GM19351 (cell line): ENCODE results near the gene P4HTM.
"Not testable (repeated sequence)": the region's sequence is repeated elsewhere in the genome, so short reads cannot be mapped to it uniquely, and the experiment has no call there.

Experiments used
- ATAC-seq: cut with Tn5 transposase; IDR thresholded peaks from one replicate; pipeline ENCODE4 v1.9.1; 2021; ENCODE audit warnings: mild to moderate bottlenecking, moderate library complexity; ENCODE audit not compliant: unreplicated experiment

The P4HTM gene

DNA sequence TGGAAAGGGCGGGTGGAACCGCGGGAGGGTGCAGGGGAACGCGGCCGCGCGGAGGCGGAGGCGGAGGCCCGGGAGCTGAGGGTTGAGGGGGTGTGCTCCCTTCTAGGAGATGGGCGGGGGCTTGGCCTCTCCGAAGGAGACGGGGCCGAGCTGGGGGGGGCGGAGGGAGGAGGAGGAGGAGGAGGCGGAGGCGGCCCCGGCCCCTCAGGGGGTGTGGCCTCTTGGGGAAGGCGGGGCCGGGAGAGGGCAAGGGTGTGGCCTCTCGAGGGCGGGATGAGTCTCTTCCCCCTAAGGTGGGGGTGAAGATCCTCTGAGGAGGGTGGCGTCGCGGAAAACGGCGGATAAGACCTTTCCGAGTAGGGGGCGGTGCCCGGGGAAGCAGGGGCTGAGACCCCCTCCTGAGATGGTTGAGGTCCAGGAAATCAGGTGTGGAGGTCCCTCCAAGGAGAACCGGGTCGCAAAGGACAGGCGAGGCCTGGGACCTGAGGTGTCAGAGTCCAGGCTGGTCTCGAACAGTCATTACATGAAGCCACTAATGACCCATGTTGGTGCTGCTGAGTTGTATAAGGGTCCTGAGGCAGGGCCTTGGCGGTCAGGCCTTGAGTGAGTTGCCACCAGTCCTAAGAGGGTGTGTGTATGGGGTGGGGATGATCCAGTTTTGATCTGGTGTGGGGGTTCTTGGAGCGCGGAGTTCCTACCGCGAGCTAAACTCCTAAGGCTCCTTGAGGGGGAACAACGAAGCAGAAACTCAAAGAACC is 17.9 kb downstream of the P4HTM start:
- ATAC-seq = peak; percentile 43

DNA sequence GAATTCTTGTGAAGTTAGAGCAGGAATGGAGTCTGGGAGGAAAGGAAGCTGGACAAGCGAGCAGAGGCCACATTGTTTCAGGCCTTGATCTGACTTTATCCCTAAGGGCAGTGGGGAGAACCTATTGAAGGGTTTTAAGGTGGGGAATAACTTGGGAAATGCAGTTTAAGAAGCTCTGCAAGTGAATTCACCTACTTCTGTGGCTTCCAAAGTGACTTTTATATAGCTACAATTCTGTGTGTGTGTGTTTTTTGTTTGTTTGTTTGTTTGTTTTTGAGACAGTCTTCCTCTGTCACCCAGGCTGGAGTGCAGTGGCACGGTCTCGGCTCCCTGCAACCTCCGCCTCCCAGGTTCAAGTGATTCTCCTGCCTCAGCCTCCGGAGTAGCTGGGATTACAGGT is 18.6 kb downstream of the P4HTM start:
- ATAC-seq = not testable (repeated sequence)

DNA sequence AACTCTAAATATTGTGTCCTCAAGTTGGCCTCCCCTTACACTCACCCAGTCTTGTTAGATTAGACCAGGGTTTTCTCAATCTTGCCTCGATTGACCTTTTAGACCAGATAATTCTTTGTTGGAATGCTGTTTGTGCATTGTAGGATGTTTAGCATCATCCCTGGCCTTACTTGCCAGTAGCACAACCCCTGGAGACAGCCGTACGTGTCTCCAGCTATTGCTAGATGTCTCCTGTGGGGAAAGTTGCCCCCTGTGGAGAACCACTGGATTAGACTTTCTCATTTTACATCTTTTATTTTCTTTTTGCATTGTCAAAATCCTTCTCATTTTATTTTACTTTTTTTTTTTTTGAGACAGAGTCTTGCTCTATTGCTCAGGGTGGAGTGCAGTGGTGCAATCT is 19.4 kb downstream of the P4HTM start:
- ATAC-seq = no peak

DNA sequence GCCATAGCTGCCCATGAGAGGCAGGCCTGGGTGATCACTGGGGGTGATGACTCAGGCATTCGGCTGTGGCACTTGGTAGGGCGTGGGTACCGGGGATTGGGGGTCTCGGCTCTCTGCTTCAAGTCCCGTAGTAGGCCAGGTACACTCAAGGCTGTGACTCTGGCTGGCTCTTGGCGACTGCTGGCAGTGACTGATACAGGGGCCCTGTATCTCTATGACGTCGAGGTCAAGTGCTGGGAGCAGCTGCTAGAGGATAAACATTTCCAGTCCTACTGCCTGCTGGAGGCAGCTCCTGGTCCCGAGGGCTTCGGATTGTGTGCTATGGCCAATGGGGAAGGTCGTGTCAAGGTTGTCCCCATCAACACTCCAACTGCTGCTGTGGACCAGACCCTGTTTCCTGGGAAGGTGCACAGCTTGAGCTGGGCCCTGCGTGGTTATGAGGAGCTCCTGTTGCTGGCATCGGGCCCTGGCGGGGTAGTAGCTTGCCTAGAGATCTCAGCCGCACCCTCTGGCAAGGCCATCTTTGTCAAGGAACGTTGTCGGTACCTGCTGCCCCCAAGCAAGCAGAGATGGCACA is 22.5 kb downstream of the P4HTM start:
- no peak for ATAC-seq

DNA sequence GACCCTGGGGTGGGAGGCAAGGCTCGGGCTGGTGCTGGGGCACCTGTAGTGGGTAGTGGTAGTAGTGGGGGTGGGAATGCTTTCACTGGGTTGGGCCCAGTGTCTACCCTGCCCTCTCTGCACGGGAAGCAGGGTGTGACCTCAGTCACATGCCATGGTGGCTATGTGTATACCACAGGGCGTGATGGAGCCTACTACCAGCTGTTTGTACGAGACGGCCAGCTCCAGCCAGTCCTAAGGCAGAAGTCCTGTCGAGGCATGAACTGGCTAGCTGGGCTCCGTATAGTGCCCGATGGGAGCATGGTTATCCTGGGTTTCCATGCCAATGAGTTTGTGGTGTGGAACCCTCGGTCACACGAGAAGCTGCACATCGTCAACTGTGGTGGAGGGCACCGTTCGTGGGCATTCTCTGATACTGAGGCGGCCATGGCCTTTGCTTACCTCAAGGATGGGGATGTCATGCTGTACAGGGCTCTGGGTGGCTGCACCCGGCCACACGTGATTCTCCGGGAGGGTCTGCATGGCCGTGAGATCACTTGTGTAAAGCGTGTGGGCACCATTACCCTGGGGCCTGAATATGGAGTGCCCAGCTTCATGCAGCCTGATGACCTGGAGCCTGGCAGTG is 23.2 kb downstream of the P4HTM start:
- ATAC-seq = no peak

DNA sequence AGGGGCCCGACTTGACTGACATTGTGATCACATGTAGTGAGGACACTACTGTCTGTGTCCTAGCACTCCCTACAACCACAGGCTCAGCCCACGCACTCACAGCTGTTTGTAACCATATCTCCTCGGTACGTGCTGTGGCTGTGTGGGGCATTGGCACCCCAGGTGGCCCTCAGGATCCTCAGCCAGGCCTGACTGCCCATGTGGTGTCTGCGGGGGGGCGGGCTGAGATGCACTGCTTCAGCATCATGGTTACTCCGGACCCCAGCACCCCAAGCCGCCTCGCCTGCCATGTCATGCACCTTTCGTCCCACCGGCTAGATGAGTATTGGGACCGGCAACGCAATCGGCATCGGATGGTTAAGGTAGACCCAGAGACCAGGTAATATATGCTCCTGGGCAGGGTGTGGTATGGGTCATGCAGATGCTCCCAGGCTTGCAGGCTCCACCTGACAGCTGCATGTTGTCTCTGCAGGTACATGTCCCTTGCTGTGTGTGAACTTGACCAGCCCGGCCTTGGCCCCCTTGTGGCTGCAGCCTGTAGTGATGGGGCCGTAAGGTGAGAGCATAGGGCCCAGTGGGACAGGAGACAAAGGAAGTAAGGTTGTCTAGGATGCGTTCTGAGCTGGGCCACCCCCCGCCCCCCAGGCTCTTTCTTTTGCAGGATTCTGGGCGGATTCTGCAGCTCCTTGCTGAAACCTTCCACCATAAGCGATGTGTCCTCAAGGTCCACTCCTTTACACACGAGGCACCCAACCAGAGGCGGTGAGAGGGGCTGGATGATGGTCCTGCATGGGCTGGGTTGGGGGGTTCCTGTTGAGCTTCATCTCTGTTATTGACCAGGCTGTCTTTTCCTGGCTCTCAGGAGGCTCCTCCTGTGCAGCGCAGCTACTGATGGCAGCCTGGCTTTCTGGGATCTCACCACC is 24.0 kb downstream of the P4HTM start:
- ATAC-seq = no peak

DNA sequence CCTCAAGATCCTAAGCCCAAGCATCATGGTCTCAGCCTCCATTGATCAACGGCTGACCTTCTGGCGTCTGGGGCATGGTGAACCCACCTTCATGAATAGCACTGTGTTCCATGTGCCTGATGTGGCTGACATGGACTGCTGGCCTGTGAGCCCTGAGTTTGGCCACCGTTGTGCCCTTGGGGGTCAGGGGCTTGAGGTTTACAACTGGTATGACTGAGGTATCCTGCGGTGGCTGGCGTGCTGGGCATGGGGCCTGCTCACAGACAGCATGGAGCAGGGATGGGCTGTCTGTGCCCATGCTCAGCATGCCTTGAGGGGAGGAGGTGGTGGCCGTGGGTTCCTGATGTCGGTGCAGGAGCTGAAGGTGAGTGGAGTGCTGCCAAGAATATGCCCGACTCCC is 25.0 kb downstream of the P4HTM start:
- no peak for ATAC-seq

DNA sequence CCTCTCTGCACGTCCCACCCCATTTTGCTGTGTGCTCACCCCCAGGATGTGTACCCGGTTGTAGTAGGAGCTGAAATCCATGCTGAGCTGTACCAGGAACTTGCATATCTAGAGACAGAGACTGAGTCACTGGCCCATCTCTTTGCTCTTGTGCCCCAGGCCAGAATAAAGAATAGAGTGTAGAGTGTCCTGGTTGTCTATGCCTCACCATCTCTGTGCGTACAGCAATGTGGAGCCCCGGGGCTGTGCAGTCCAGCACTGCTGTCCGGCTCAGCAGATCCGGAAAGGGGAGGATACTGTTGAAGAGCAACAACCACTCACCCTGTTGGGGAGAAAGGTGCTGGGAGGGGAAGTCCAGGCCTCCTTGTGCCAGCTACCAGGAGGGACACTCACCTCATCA is 25.7 kb downstream of the P4HTM start:
- no peak for ATAC-seq

DNA sequence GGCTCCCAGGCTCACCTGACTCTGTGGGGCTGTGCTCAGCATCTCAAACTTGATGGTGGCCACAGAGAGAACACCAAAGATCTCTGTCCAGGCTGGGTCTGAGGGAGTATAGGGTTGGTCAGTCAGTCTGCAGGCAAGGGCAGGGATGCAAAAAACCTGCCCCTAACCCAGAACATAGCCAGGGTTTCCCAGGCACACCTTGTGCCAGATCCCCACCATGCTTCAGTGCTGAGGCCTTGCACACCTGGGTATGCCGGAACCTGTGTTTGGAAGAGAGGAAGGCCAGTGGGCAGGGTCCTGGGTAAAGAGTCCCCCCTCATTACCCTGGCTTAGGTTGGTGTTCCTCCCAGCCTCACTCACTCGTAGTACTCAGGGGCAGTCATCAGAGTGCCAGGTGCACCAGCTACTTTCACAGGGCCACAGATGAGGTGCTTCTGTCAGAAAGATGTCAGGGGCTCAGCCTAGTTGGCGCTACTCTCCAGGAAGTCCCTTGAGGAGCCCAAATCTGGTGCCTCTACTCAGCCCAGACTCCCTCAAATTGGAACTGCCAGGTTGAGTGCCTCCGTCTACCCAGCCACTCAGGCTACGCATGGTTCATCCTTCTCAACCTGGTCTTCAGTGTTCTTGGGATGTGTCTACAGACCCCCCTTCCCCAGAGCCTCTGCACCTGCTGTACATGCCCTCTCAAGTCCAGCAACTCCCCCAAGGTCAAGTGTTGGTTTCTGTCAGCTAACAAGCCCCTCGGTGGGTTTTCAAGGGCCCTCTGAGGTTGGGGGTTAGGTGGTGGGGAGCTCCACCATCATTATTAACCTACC is 26.6 kb downstream of the P4HTM start:
- ATAC-seq = no peak

DNA sequence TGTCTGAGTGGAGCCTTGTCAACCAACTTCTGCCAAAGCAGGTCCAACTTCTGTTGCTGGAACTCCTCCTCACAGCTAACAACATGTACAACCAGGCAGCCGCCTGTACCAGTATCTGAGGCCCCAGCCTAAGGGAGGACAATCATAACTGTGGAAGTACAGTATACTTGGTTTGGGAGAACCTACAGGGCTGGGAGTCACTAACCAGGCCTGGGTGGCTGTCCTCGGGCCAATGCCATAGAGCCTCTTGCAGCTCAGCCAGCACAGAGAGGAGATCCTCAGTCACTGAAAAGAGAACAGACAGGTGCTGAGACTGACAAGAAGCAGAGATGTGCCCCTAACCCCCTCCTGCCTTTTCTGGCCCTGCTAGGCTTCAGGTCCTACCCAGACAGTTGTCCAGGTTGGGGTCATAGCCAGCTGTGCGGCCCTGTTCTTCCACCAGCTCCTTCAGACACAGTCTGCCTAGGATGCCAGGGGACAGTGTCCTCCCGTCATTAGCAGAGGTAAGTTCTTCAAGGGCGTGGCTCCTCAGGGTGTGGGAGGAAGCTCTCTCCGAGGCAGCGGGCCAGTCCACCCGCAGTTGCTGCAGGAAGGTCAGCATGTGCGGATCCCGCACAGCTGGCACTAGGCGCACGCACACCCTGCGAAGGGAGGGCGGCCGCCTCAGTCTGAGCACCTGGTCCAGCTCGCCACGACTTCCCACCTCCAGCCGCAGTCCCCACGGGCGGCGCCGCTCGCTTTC is 27.4 kb downstream of the P4HTM start:
- ATAC-seq = no peak

DNA sequence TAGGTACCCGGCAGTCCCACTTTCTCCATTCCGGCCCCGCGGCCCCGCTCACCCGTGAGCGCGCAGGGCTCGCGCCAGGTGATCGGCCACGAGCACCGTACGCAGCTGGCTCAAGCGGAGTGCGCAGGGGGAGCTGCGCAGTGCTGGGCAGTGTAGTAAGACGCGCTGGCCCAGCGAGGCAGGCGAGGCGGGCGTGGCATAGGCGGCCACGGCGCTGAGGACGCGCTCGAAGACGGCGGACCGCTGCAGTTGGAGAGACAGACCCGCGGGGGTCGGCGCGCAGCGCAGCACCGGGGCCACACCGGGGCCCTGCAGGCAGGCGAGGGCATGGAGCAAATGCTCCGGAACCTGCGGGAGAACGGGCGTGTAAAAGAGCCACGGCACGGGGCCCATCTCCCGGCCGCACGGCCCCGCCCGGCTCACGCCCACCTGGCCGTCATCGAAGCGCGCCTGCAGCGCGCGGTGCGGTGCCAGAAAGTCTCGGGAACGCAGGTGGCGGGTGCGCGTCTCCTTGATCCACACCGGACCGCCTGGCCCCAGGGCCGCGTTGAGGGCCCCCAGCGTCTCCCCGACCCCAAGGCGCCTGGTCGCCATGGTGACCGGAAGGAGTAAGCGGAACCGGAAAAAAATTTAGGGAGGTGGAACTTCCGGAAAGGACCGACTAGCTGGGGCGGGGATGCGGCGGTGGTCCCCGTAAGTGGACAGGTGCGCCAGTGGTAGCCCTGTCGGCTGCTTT is 28.1 kb downstream of the P4HTM start, which contains the start of gene DALRD3:
DALRD3 (minus strand) TSS at position 610 of the 736 bp plus-strand sequence; CDS start at position 594, 16 bp downstream.
- ATAC-seq = no peak

DNA sequence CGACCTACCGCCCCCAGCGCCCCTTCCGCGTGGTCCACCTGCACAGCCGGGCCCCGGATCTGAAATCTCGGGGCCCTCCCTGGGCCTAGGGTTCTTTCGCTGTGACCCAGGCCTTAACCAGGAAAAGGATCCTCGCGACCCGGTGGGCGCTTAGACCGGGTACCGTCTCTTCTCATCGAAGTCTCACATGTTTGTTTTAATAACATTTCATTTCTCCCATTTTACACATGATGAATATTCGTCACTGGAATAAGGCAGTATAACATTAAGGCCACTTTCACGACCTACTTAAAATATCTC is 28.6 kb downstream of the P4HTM start:
- ATAC-seq = no peak

DNA sequence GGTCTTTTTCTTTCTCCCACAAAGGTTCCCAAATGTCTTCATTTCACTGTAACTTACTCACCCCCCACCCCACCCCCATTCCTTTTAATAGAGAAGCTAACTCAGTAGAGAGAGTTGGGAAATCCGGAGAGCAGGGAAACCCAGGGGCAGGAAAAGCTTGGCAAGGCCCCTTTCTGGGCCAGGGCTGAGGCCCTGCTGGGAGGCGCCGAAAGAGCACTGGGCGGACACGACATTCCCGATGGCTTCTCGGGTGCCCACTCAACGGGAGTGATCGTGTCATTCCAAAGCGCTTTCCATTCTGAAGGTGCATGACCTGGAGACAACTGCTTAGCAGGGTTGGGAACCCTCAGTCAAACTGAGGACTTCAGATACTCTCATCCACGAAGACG is 29.9 kb downstream of the P4HTM start:
- ATAC-seq = no peak

DNA sequence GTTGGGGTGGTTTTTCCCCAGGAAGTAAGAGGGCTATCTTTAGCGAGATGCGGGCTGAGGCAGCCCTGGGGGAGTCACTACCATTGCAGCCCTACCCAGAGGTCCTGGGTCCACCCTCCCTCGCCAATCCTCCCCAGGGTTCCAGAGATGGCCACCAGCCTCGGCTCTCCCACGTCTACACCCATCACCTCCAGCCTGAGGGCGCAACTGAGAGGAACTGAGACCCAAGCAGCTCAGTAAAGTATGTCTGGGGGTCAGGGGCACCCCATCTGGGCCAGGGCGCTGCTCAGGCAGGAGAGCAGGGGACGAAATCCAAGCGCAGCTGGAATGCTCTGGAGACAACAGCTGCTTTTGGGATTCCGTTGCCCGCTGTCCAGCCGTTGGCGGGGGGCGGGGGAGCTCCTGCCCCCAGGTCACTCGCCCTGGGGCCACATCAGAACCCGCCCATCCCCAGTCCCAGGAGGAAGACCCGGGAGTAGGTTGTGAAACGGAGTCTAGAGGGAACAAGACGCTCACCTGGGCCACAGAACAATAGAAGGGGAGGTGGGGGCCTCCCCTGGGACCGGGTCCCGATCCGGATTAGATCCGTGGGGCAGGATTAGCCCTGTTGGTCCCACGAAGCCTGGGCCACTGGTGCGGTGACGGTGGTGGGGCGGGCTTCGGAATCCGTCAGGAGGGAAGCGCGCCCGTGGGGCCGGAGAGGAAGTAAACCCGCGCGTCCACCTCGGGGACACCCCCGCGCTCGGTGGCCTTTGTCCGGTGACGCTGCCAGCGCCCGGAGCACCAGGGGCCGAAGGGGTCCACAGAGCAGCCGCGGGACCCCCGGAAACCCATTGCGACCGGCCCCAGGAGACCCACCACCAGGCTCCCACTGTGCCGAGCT is 30.5 kb downstream of the P4HTM start:
- no peak for ATAC-seq

DNA sequence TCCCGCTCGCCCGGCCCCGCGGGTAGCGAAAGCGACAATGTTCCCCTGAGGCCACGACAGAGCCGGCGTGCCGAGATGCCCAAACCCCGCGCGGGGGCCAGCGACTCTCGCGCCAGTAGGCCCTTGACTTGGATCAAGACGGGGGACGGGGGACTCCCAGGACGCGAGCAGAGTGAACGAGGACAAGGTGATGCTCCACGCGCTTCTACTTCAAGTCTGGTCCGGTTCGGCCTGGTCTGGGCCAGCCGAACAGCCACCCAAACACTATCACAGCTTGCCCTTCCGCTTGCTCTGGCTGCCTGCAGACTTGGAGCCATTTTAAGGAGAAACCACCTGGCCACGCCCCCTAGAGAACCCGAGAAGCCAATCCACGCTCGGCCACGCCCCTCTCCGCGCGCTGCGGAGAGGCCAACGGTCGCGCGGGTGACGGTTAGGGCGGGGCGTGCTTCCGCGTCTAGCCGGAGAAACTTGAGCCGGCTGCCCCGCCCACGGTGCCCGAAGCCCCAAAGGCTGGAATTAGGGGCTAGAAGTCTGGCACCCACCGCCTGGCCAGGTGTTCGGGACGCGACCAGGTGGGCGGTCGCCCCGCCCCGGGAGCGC is 31.3 kb downstream of the P4HTM start:
- peak; percentile 37 for ATAC-seq

DNA sequence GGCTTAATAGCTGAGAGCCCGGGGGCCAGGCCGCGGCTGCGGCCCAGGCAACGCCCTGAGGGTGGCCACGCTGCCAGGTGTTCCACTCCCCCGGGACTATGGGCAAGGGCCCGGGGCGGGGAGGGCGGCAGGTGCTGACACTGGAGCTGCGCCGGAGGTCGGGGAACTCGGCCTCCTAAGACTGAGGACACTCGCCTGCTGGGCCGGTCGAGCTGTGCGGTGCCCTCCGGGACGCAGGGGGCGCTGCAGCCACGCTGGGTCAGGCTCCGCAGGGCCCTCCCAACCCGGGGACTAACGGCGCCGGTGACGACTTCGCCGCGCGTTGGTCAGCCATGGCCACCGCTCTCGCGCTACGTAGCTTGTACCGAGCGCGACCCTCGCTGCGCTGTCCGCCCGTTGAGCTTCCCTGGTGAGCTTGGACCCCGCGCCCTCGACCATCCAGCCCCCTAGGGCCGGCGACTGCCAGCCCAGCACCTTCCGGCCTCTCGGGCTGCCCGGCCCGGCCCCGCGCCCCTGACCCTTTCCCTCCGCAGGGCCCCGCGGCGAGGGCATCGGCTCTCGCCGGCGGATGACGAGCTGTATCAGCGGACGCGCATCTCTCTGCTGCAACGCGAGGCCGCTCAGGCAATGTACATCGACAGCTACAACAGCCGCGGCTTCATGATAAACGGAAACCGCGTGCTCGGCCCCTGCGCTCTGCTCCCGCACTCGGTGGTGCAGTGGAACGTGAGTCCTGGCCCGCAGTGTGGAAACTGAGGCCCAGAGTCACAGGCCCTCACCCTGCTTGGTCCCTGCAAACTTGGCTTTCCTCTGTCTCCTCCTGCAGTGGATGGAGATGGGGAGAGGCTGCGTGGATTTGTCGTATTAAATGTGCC is 32.0 kb downstream of the P4HTM start, which contains the start of gene NDUFAF3:
NDUFAF3 (plus strand) TSS at position 309 of the 875 bp plus-strand sequence; CDS start at position 333, 24 bp downstream.
- ATAC-seq = peak; percentile 50
